ENCODE measurements around the gene WDR91.

WDR91 gene

GRCh38 chr7:135185471-135186260, 25.7 kb downstream of the WDR91 start:
- no peak for DNase-seq (ENCODE audit: low read depth)
- H3K4me3 ChIP-seq (ENCODE audit: low read length): no peak overlapping the region
- no peak for TF ChIP-seq CTCF (conservative IDR thresholded peaks at IDR 0.05; ENCODE audit: low read depth, low read length)

GRCh38 chr7:135184254-135184841, 27.0 kb downstream of the WDR91 start:
- DNase-seq (ENCODE audit: low read depth): no peak
- H3K4me3 ChIP-seq (ENCODE audit: low read length): no peak overlapping the region
- no peak for TF ChIP-seq CTCF (conservative IDR thresholded peaks at IDR 0.05; ENCODE audit: low read depth, low read length)

- H3K4me3 ChIP-seq (ENCODE audit: low read length): no peak overlapping the region
- TF ChIP-seq CTCF (conservative IDR thresholded peaks at IDR 0.05; ENCODE audit: low read depth, low read length): no peak
- no peak for DNase-seq (ENCODE audit: low read depth)
Measured at GRCh38 chr7:135183478-135183877, 27.8 kb downstream of the WDR91 start.

GRCh38 chr7:135181929-135182678, 29.2 kb downstream of the WDR91 start:
- DNase-seq (ENCODE audit: low read depth): no peak
- no peak overlapping the region for H3K4me3 ChIP-seq (ENCODE audit: low read length)
- TF ChIP-seq CTCF (conservative IDR thresholded peaks at IDR 0.05; ENCODE audit: low read depth, low read length): no peak

- TF ChIP-seq CTCF (conservative IDR thresholded peaks at IDR 0.05; ENCODE audit: low read depth, low read length): no peak
- no peak for DNase-seq (ENCODE audit: low read depth)
- no peak overlapping the region for H3K4me3 ChIP-seq (ENCODE audit: low read length)
Measured at GRCh38 chr7:135181261-135181928, 29.9 kb downstream of the WDR91 start.

- no peak for TF ChIP-seq CTCF (conservative IDR thresholded peaks at IDR 0.05; ENCODE audit: low read depth, low read length)
- H3K4me3 ChIP-seq (ENCODE audit: low read length): no peak overlapping the region
- DNase-seq (ENCODE audit: low read depth): no peak
Measured at GRCh38 chr7:135180122-135180521, 31.2 kb downstream of the WDR91 start.

Measured in retinal pigment epithelial cell (primary cell).